ENCODE measurements around the gene GAB2. TPM values are rescaled to one million over a fixed set of nuclear protein-coding genes. Genes with fewer than 3 reads are reported as not detected.

Gene GAB2
- total RNA-seq, 1 experiment from 2014 or later: 0.70 TPM

GRCh38 chr11:78400702-78401101 is 16.9 kb downstream of the GAB2 start:
- DNase-seq (ENCODE audit: low spot score): no peak

GRCh38 chr11:78400116-78400515 is 17.5 kb downstream of the GAB2 start:
- DNase-seq (ENCODE audit: low spot score): no peak

- no peak for DNase-seq (ENCODE audit: low spot score)
These were observed 18.5 kb downstream of the GAB2 start for GRCh38 chr11:78399136-78399535.

GRCh38 chr11:78398715-78399114 is 18.9 kb downstream of the GAB2 start:
- no peak for DNase-seq (ENCODE audit: low spot score)

GRCh38 chr11:78397398-78397797 is 20.2 kb downstream of the GAB2 start:
- DNase-seq (ENCODE audit: low spot score): no peak

- no peak for DNase-seq (ENCODE audit: low spot score)
These were observed 22.0 kb downstream of the GAB2 start for GRCh38 chr11:78395597-78395996.

- no peak for DNase-seq (ENCODE audit: low spot score)
These were observed 24.8 kb downstream of the GAB2 start for GRCh38 chr11:78392854-78393253.

GRCh38 chr11:78391424-78391823 is 26.2 kb downstream of the GAB2 start:
- no peak for DNase-seq (ENCODE audit: low spot score)

GRCh38 chr11:78390809-78391208 is 26.8 kb downstream of the GAB2 start:
- no peak for DNase-seq (ENCODE audit: low spot score)

GRCh38 chr11:78386215-78386941 is 31.2 kb downstream of the GAB2 start:
- no peak for DNase-seq (ENCODE audit: low spot score)

- DNase-seq (ENCODE audit: low spot score): no peak
These were observed 32.4 kb downstream of the GAB2 start for GRCh38 chr11:78385205-78385604.

GRCh38 chr11:78384231-78384630 is 33.4 kb downstream of the GAB2 start:
- no peak for DNase-seq (ENCODE audit: low spot score)

GRCh38 chr11:78381865-78382264 is 35.8 kb downstream of the GAB2 start:
- no peak for DNase-seq (ENCODE audit: low spot score)

GRCh38 chr11:78380615-78381051 is 37.0 kb downstream of the GAB2 start:
- no peak for DNase-seq (ENCODE audit: low spot score)

- no peak for DNase-seq (ENCODE audit: low spot score)
These were observed 38.5 kb downstream of the GAB2 start for GRCh38 chr11:78379039-78379670.

- DNase-seq (ENCODE audit: low spot score): no peak
These were observed 39.8 kb downstream of the GAB2 start for GRCh38 chr11:78377625-78378418.

- DNase-seq (ENCODE audit: low spot score): no peak
These were observed 40.8 kb downstream of the GAB2 start for GRCh38 chr11:78376858-78377257.

- DNase-seq (ENCODE audit: low spot score): no peak
These were observed 42.7 kb downstream of the GAB2 start for GRCh38 chr11:78374917-78375316.

GRCh38 chr11:78373689-78374088 is 43.9 kb downstream of the GAB2 start:
- no peak for DNase-seq (ENCODE audit: low spot score)

- no peak for DNase-seq (ENCODE audit: low spot score)
These were observed 45.4 kb downstream of the GAB2 start for GRCh38 chr11:78372114-78372768.

- no peak for DNase-seq (ENCODE audit: low spot score)
These were observed 46.3 kb downstream of the GAB2 start for GRCh38 chr11:78371221-78371891.

All from H4 (cell line).